ENCODE measurements around the gene ATF7IP2. TPM values are rescaled to one million over a fixed set of nuclear protein-coding genes. Genes with fewer than 3 reads are reported as not detected.
"Not testable (repeated sequence)": the region's sequence is repeated elsewhere in the genome, so short reads cannot be mapped to it uniquely, and the experiment has no call there.

The ATF7IP2 gene
- polyA plus RNA-seq, 1 experiment: 6.3 TPM

DNA sequence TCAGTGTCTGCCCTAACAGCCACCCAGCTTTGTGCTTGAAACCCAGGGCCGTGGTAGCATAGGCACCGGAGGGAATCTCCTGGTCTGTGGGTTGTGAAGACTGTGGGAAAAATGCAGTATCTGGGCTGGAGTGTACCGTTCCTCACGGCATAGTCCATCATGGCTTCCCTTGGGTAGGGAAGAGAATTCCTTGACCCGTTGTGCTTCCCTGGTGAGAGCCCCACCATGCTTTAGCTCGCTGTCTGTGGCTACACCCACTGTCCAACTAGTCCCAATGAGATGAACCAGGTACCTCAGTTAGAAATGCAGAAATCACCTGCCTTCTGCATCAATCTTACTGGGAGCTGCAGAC lies 67.3 kb downstream of the ATF7IP2 start:
- no peak for DNase-seq (ENCODE audit: low read depth, low spot score)
- Histone ChIP-seq H3K4me3 (ENCODE audit: low read depth, low read length) (no peak overlapping the region), H3K27ac (ENCODE audit: low read depth, low read length) (no peak overlapping the region), H3K9me3 (ENCODE audit: control insufficient read depth, insufficient read depth, low read length) (no peaks in the 10 kb centered on the region; the same call in 1 of the 2 replicates), H3K27me3 (ENCODE audit: control insufficient read depth, insufficient read depth, low read length) (no peaks in the 10 kb centered on the region)
- POLR2A ChIA-PET: no interaction called here
- CTCF ChIA-PET: no interaction called here
- TF ChIP-seq, protein P1, sequence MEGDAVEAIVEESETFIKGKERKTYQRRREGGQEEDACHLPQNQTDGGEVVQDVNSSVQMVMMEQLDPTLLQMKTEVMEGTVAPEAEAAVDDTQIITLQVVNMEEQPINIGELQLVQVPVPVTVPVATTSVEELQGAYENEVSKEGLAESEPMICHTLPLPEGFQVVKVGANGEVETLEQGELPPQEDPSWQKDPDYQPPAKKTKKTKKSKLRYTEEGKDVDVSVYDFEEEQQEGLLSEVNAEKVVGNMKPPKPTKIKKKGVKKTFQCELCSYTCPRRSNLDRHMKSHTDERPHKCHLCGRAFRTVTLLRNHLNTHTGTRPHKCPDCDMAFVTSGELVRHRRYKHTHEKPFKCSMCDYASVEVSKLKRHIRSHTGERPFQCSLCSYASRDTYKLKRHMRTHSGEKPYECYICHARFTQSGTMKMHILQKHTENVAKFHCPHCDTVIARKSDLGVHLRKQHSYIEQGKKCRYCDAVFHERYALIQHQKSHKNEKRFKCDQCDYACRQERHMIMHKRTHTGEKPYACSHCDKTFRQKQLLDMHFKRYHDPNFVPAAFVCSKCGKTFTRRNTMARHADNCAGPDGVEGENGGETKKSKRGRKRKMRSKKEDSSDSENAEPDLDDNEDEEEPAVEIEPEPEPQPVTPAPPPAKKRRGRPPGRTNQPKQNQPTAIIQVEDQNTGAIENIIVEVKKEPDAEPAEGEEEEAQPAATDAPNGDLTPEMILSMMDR (IDR thresholded peaks at IDR 0.05; ENCODE audit: low read depth, low read length): no peak

DNA sequence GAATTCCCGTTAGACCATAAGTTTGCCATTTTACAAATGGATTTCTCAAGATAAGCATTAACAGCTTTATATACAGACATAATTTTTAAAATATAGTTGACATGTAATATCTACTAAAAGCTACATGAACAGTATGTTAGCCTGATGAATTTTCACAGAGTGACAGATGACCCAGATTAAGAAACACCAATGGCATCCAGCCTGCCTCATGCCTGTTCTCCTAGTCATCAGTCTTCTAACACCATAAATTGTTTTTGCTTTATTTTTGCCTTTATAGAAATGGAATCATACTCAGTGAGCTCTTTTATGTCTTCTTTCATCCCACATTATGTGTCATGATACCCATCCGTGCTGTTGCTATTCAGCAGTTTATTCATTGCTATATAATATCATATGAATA lies 80.0 kb downstream of the ATF7IP2 start:
- Histone ChIP-seq H3K4me3 (ENCODE audit: low read depth, low read length) (no peak overlapping the region), H3K9me3 (ENCODE audit: control insufficient read depth, insufficient read depth, low read length) (no peaks in the 10 kb centered on the region), H3K27me3 (ENCODE audit: control insufficient read depth, insufficient read depth, low read length) (no peaks in the 10 kb centered on the region), H3K27ac (ENCODE audit: low read depth, low read length) (no peak overlapping the region)
- ChIA-PET POLR2A (no interaction called here), CTCF (no interaction called here)
- no peak for DNase-seq (ENCODE audit: low read depth, low spot score)
- TF ChIP-seq, protein P1 (IDR thresholded peaks at IDR 0.05; ENCODE audit: low read depth, low read length): no peak

DNA sequence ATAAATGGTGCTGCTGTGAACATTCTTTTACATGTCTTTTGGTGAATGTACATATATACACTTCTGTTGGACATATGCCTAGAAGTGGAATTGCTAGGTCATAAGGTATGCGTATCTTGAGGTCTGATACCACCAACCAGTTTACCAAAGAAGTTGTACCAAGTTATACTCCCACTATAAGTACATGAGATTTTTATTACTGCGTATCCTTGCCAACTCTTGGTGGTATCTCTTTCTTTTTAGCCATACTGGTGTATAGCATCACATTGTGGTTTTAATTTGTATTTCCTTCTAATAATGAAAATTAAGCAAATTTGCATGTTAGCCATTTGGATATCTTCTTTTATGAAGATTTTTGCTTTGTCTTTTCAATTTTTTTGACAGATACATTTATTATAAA lies 80.5 kb downstream of the ATF7IP2 start:
- DNase-seq (ENCODE audit: low read depth, low spot score): no peak
- H3K9me3 ChIP-seq (ENCODE audit: control insufficient read depth, insufficient read depth, low read length): no peaks in the 10 kb centered on the region
- ChIA-PET POLR2A (no interaction called here), CTCF (interaction anchor here (0.6 kb wide), 1 partner anchor 49 kb away, joined by 3 read pairs; no protein-coding TSS in a partner anchor)
- TF ChIP-seq, protein P1 (IDR thresholded peaks at IDR 0.05; ENCODE audit: low read depth, low read length): no peak
- H3K27me3 ChIP-seq (ENCODE audit: control insufficient read depth, insufficient read depth, low read length): no peaks in the 10 kb centered on the region
- no peak overlapping the region for H3K4me3 ChIP-seq (ENCODE audit: low read depth, low read length)
- no peak overlapping the region for H3K27ac ChIP-seq (ENCODE audit: low read depth, low read length)

DNA sequence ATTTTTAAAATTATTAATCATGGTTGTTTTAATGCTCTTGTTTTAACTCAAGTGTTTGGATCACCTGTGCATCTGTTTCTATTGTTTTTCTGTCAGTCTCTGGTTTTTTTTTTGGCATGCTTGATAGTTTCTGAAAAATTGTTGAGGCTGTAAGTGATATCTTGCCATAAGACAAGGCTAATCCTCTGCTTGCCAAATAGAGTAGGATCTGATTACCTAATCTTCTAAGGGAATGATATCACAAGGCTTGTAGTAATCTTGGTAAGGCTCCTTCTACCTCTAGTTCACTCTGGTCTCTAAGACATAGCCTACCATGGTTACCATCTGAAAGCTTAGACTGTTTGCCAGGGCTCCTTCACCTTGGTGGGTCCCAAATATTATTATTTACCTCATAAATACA lies 81.0 kb downstream of the ATF7IP2 start:
- CTCF ChIA-PET: interaction anchor here (0.6 kb wide), 1 partner anchor 48 kb away, joined by 3 read pairs; no protein-coding TSS in a partner anchor

DNA sequence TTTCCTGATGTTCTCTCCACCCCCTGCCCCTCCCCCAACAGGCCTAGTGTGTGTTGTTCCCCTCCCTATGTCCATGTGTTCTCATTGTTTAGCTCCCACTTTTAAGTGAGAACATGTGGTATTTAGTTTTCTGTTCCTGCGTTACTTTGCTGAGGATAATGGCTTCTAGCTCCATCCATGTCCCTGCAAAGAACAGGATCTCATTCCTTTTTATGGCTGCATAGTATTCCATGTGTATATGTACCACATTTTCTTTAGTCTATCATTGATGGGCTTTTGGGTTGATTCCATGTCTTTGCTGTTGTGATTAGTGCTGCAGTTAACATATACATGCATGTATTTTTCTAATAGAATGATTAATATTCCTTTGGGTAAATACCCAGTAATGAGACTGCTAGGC lies 90.8 kb downstream of the ATF7IP2 start:
- H3K27me3 ChIP-seq (ENCODE audit: control insufficient read depth, insufficient read depth, low read length); POLR2A ChIA-PET; H3K4me3 ChIP-seq (ENCODE audit: low read depth, low read length); H3K9me3 ChIP-seq (ENCODE audit: control insufficient read depth, insufficient read depth, low read length); H3K27ac ChIP-seq (ENCODE audit: low read depth, low read length); DNase-seq (ENCODE audit: low read depth, low spot score): not testable (repeated sequence)
- CTCF ChIA-PET: interaction anchor here (0.6 kb wide), 1 partner anchor 1663 kb away, joined by 6 read pairs; no protein-coding TSS in a partner anchor

More for the DNA sequence above, 81.0 kb downstream of the ATF7IP2 start:
- POLR2A ChIA-PET: no interaction called here
- DNase-seq (ENCODE audit: low read depth, low spot score): no peak
- H3K27me3 ChIP-seq (ENCODE audit: control insufficient read depth, insufficient read depth, low read length): no peaks in the 10 kb centered on the region
- no peak overlapping the region for H3K27ac ChIP-seq (ENCODE audit: low read depth, low read length)
- H3K4me3 ChIP-seq (ENCODE audit: low read depth, low read length): no peak overlapping the region
- H3K9me3 ChIP-seq (ENCODE audit: control insufficient read depth, insufficient read depth, low read length): no peaks in the 10 kb centered on the region
- TF ChIP-seq, protein P1 (IDR thresholded peaks at IDR 0.05; ENCODE audit: low read depth, low read length): no peak

DNA sequence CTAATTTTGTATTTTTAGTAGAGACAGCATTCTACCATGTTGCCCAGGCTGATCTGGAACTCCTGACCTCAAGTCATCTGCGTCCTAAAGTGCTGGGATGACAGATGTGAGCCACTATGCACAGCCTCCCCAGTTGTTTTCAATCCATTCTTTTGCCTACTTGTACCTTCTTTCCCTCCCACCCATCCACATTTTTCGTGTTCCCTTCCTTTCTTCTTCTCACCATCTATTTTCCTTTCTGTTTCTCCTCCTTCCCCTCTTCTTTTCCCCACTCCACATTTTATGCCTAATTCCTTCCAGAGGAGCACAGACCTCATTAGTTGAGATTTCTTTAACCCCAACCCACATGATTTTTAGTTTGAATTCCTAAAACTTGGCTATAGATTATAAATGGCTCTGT lies 94.3 kb downstream of the ATF7IP2 start:
- Histone ChIP-seq H3K4me3 (ENCODE audit: low read depth, low read length) (no peak overlapping the region), H3K27ac (ENCODE audit: low read depth, low read length) (no peak overlapping the region), H3K27me3 (ENCODE audit: control insufficient read depth, insufficient read depth, low read length) (no peaks in the 10 kb centered on the region), H3K9me3 (ENCODE audit: control insufficient read depth, insufficient read depth, low read length) (no peaks in the 10 kb centered on the region)
- CTCF ChIA-PET: no interaction called here
- DNase-seq (ENCODE audit: low read depth, low spot score): no peak
- TF ChIP-seq, protein P1 (IDR thresholded peaks at IDR 0.05; ENCODE audit: low read depth, low read length): no peak
- POLR2A ChIA-PET: no interaction called here
